Kidney glomerular epithelial cell (primary cell): ENCODE results near the gene TBC1D14.

Experiments used
- DNase-seq: peaks from one replicate; lab custom pipeline; 2025; lab: John Stamatoyannopoulos, UW

The TBC1D14 gene

GRCh38 chr4:7001271-7001670, 91.6 kb downstream of the TBC1D14 start:
- DNase-seq = no peak

- no peak for DNase-seq
Measured at GRCh38 chr4:7002336-7002735, 92.7 kb downstream of the TBC1D14 start.

- DNase-seq = no peak
Measured at GRCh38 chr4:7003176-7003878, 93.7 kb downstream of the TBC1D14 start.

- no peak for DNase-seq
Measured at GRCh38 chr4:7003879-7004240, 94.2 kb downstream of the TBC1D14 start.

GRCh38 chr4:7004331-7004730, 94.7 kb downstream of the TBC1D14 start:
- DNase-seq = no peak

- DNase-seq = no peak
Measured at GRCh38 chr4:7005571-7005970, 95.9 kb downstream of the TBC1D14 start.

- DNase-seq = no peak
Measured at GRCh38 chr4:7006411-7006810, 96.8 kb downstream of the TBC1D14 start.

- no peak for DNase-seq
Measured at GRCh38 chr4:7007142-7007907, 97.7 kb downstream of the TBC1D14 start.

GRCh38 chr4:7007944-7008343, 98.3 kb downstream of the TBC1D14 start:
- no peak for DNase-seq

- DNase-seq = no peak
Measured at GRCh38 chr4:7009564-7009963, 99.9 kb downstream of the TBC1D14 start.

- DNase-seq = no peak
Measured at GRCh38 chr4:7013175-7013574, 103.5 kb downstream of the TBC1D14 start.

- DNase-seq = no peak
Measured at GRCh38 chr4:7014815-7015214, 105.2 kb downstream of the TBC1D14 start.

- DNase-seq = no peak
Measured at GRCh38 chr4:7015383-7016035, 105.9 kb downstream of the TBC1D14 start.

GRCh38 chr4:7016086-7016485, 106.5 kb downstream of the TBC1D14 start:
- no peak for DNase-seq

- no peak for DNase-seq
Measured at GRCh38 chr4:7016512-7016911, 106.9 kb downstream of the TBC1D14 start.

- DNase-seq = no peak
Measured at GRCh38 chr4:7017446-7018048, 107.9 kb downstream of the TBC1D14 start.

- DNase-seq = no peak
Measured at GRCh38 chr4:7018281-7018680, 108.7 kb downstream of the TBC1D14 start.

- DNase-seq = no peak
Measured at GRCh38 chr4:7019367-7019766, 109.7 kb downstream of the TBC1D14 start.

- no peak for DNase-seq
Measured at GRCh38 chr4:7020290-7020689, 110.7 kb downstream of the TBC1D14 start.

GRCh38 chr4:7020856-7021255, 111.2 kb downstream of the TBC1D14 start:
- no peak for DNase-seq

GRCh38 chr4:7021355-7021754, 111.7 kb downstream of the TBC1D14 start:
- DNase-seq = no peak

- peak; percentile 90 for DNase-seq
Measured at GRCh38 chr4:7021930-7022664, 112.5 kb downstream of the TBC1D14 start.
